ENCODE results near the gene AP1M1.

AP1M1 gene

GRCh38 chr19:16289594-16289993, 91.9 kb downstream of the AP1M1 start:
- no peaks in the 10 kb centered on the region for H3K9me3 ChIP-seq (ENCODE audit: insufficient read depth, low read length)
- no peak overlapping the region for H3K4me3 ChIP-seq (ENCODE audit: insufficient read depth, low read length, poor library complexity, severe bottlenecking)
- H3K9me2 ChIP-seq (replicated peaks; ENCODE audit: insufficient read depth, low read length): no peaks in the 10 kb centered on the region
- H4K20me1 ChIP-seq (ENCODE audit: low read depth, low read length): no peaks in the 10 kb centered on the region
- H3K79me2 ChIP-seq (ENCODE audit: insufficient read depth, low read length): no peaks in the 10 kb centered on the region
- H3K27me3 ChIP-seq (ENCODE audit: low read length): no peaks in the 10 kb centered on the region
- H3K27ac ChIP-seq (ENCODE audit: low read depth, low read length): no peak overlapping the region
- H3K36me3 ChIP-seq (ENCODE audit: low read length): no peaks in the 10 kb centered on the region
- H3K4me2 ChIP-seq (ENCODE audit: low read depth, low read length, poor library complexity, severe bottlenecking): no peak overlapping the region
- TF ChIP-seq CTCF (IDR thresholded peaks at IDR 0.05; ENCODE audit: insufficient read depth, low read length, poor library complexity, severe bottlenecking): no peak
- TF ChIP-seq EZH2phosphoT487 (conservative IDR thresholded peaks at IDR 0.05; ENCODE audit: low read length): no peak
- no peak overlapping the region for H2AFZ ChIP-seq (ENCODE audit: low read depth, low read length, severe bottlenecking)
- H3K9ac ChIP-seq (ENCODE audit: low read length): no peak overlapping the region
- no peaks in the 10 kb centered on the region for H3F3A ChIP-seq (ENCODE audit: insufficient read depth)

- no peaks in the 10 kb centered on the region for H4K20me1 ChIP-seq (ENCODE audit: low read depth, low read length)
- TF ChIP-seq EZH2phosphoT487 (conservative IDR thresholded peaks at IDR 0.05; ENCODE audit: low read length): no peak
- no peak for TF ChIP-seq CTCF (IDR thresholded peaks at IDR 0.05; ENCODE audit: insufficient read depth, low read length, poor library complexity, severe bottlenecking)
- H3K36me3 ChIP-seq (ENCODE audit: low read length): no peaks in the 10 kb centered on the region
- no peaks in the 10 kb centered on the region for H3K9me3 ChIP-seq (ENCODE audit: insufficient read depth, low read length)
- H3K27me3 ChIP-seq (ENCODE audit: low read length): no peaks in the 10 kb centered on the region
- H3K79me2 ChIP-seq (ENCODE audit: insufficient read depth, low read length): no peaks in the 10 kb centered on the region
- H3K9me2 ChIP-seq (replicated peaks; ENCODE audit: insufficient read depth, low read length): no peaks in the 10 kb centered on the region
- H3K27ac ChIP-seq (ENCODE audit: low read depth, low read length): no peak overlapping the region
- no peak overlapping the region for H2AFZ ChIP-seq (ENCODE audit: low read depth, low read length, severe bottlenecking)
- H3K4me2 ChIP-seq (ENCODE audit: low read depth, low read length, poor library complexity, severe bottlenecking): no peak overlapping the region
- no peaks in the 10 kb centered on the region for H3F3A ChIP-seq (ENCODE audit: insufficient read depth)
- H3K9ac ChIP-seq (ENCODE audit: low read length): no peak overlapping the region
- no peak overlapping the region for H3K4me3 ChIP-seq (ENCODE audit: insufficient read depth, low read length, poor library complexity, severe bottlenecking)
Observed at GRCh38 chr19:16290692-16291091, 93.0 kb downstream of the AP1M1 start.

- no peak overlapping the region for H3K4me2 ChIP-seq (ENCODE audit: low read depth, low read length, poor library complexity, severe bottlenecking)
- TF ChIP-seq CTCF (IDR thresholded peaks at IDR 0.05; ENCODE audit: insufficient read depth, low read length, poor library complexity, severe bottlenecking) (no peak), EZH2phosphoT487 (conservative IDR thresholded peaks at IDR 0.05; ENCODE audit: low read length) (no peak)
- no peak overlapping the region for H3K27ac ChIP-seq (ENCODE audit: low read depth, low read length)
Observed at GRCh38 chr19:16293118-16294091, 95.7 kb downstream of the AP1M1 start.

More at GRCh38 chr19:16293118-16294091, 95.7 kb downstream of the AP1M1 start:
- Histone ChIP-seq H3K9me2 (replicated peaks; ENCODE audit: insufficient read depth, low read length) (no peaks in the 10 kb centered on the region), H3K9ac (ENCODE audit: low read length) (no peak overlapping the region), H3K36me3 (ENCODE audit: low read length) (no peaks in the 10 kb centered on the region), H3K79me2 (ENCODE audit: insufficient read depth, low read length) (no peaks in the 10 kb centered on the region), H3K27me3 (ENCODE audit: low read length) (no peaks in the 10 kb centered on the region), H3K4me3 (ENCODE audit: insufficient read depth, low read length, poor library complexity, severe bottlenecking) (no peak overlapping the region), H3K9me3 (ENCODE audit: insufficient read depth, low read length) (no peaks in the 10 kb centered on the region), H4K20me1 (ENCODE audit: low read depth, low read length) (no peaks in the 10 kb centered on the region), H2AFZ (ENCODE audit: low read depth, low read length, severe bottlenecking) (no peak overlapping the region), H3F3A (ENCODE audit: insufficient read depth) (no peaks in the 10 kb centered on the region)

Measured in SU-DHL-6 (cell line).